Left kidney (tissue), 2 donors: Measurements from ENCODE around the gene DDX25. TPM values are rescaled to one million over a fixed set of nuclear protein-coding genes. Genes with fewer than 3 reads are reported as not detected.

Experiments used
- DNase-seq: peaks from one replicate; pipeline ENCODE4 v3.0.0-alpha.2; 2013
- polyA plus RNA-seq: library from polyadenylated mRNA; unstranded; fragments of 120-200 nt; gene quantifications from one replicate; pipeline ENCODE4 v1.2.1, GENCODE V29; 2013; ENCODE audit not compliant: insufficient read length

The DDX25 gene
- polyA plus RNA-seq, 1 donor = 8.5 TPM

DNA sequence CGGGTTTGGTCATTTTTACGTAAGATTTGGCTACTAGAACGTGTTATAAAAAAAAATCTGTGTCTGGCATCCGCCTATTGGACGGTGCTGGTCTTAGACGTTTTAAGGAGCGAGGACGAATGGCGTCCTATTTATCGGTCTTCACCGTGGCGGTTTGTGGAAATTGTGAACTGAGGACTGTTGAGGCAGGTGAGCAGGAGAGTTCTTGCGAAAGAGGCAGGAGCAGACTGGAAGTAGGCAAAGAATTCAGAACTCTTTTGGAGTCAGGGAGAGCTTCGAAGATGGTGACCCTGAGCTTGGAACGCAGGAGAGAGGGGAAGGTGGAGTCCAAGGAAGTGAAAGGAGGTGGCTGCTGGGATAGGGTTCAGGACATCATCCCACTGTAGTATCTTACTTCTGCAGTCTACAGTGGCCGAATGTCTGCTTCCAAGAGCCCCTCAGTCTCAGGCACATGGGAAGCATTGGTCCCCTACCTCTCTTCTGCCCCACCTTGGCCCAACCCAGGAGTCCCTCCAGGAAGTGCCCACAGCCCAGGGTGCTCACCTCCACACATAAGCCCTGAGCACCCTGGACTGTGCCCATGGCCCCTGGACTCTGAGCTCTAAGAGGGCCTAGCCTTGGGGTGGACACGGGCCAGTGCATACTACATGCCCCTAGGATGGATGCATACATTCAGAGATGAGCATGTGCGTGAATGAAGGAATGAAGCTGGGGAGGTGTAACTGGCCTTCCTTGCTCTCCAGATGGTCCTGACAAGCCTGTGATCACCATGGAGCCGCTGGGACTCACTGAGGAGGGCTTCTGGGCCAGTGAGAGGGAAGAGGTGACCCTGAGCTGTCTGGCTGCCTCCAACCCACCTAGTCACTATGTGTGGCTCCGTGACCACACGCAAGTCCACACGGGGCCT lies 45.2 kb downstream of the DDX25 start:
- DNase-seq = no peak

DNA sequence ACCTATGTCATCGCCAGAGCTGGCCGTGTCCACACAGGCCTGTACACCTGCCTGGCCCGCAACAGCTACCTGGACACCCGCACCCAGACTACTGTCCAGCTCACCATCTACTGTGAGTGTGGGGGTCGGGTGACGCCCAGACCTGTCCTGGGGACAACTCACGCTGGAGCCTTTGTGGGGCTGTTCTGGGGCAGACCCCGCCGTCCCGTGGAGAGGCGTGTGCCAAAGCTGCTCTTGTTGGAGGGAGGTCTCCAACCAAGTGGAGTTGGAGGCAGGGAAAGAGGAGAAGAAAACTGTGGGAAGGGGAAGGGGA lies 45.8 kb downstream of the DDX25 start:
- DNase-seq = no peak

DNA sequence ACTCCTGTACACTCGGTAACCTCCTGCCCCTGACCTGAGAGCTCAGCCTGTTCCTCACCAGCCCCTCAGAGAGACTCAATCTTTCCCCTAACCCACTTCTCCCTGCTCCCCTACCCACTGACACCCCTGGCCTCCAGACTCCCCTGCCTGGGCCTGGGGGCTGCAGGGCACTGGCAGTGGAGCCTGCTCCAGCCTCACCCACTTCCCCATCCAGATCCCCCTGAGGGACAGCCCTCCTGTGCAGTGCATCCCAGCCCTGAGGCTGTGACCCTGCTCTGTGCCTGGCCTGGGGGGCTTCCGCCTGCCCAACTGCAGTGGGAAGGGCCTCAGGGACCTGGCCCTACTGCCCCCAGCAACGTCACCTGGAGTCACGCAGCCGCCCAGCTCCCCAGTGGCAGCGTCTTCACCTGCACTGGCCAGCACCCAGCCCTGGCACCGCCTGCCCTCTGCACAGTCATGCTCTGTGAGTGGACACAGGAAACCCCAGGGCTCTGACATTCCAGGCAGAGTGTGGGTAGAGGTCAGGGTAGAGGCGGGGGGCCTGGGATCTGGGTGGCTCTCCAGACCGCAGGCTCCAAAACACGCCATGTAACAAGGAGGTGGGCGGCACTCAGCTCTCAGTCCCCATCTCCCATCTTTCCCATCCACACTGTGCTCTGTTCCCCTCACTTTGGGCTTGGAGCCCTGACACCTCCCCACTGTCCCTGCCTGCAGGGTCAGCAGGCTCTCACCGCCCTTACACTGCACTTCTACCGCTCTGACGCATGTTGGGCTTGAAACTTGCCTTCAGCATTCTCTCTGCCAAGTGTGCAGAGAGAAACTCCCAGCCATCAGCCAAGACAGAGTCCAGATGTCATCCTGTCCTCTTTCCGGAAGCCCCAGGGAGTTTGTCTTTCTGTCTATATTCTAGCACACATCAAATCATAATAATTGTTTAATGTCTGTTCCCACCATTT lies 46.7 kb downstream of the DDX25 start:
- peak; percentile 18 for DNase-seq

DNA sequence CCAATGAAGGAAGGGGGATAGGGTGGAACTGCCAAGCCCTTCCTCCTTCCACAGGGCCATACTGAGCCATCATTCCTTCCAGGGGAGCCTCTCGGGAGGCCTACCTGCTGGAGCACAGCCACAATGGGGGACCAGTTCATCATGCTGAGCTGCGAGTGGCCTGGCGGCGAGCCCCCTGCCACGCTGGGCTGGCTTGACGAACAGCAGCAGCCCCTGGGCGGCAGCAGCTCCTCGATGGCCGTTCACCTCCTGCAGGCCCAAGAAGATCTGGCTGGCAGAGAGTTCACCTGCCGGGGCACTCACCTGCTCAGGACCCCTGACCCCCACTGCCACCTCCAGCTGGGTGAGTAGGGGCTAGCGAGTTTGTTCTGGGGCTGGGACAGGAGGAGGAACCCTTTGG lies 47.4 kb downstream of the DDX25 start:
- no peak for DNase-seq

DNA sequence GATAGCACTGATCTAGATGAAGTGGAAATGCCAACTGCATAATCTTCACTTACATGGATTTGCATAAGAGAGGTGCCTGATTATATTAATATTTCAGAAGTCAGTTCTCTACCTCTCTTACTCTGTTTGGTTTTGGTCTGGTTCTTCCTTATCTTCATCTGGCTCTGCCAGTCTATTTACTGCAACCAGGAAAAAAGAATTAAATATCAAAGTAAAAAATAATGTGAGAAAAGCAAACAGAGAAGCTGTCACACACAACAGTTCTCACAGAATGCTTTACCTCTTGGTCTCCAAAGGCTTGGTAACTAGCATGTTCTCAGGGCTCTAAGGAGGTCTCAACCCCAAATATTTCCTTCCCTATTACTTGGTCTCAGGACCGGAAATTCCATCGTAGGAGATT lies 48.3 kb downstream of the DDX25 start:
- no peak for DNase-seq

DNA sequence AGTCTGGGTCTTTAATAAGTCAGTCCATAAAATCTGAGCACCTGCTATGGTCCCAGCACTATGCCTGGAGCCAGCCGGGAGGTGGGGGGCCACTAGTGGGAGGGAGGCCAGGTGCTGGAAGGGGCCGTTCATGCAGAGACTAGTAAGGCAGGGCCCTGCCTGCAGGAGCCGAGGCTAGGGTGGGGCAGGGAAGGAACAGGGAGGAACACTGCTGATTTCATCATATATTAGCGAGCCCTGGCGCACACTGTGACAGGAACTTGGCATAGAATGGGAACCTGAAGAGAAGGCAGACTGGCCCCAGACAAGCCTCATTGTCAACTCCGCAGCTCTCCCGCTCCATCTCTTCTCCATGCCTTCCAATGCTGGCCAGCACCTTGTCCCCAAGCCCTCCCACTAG lies 48.7 kb downstream of the DDX25 start:
- no peak for DNase-seq

DNA sequence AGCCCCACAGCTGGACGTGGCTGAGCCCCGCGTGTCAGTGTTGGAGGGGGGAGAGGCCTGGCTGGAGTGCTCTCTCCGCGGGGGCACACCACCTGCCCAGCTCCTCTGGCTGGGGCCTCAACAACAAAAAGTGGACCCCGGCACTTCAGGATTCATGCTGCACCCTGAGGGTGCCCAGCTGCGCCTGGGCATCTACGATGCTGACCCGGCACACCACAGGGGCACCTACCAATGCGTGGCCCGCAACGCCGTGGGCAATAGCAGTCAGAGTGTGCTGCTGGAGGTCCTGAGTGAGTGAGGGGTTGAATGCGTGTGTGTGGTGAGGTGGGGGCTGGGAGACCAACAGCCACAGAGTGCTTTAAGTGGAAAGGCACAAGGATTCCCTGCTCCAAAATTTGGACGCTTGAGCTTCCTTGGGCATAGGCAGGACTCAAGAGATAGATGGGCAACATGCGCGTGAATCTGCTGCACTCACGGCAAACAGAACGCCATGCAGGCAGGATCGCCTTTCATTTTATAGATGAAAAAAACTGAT lies 49.2 kb downstream of the DDX25 start:
- DNase-seq = no peak

DNA sequence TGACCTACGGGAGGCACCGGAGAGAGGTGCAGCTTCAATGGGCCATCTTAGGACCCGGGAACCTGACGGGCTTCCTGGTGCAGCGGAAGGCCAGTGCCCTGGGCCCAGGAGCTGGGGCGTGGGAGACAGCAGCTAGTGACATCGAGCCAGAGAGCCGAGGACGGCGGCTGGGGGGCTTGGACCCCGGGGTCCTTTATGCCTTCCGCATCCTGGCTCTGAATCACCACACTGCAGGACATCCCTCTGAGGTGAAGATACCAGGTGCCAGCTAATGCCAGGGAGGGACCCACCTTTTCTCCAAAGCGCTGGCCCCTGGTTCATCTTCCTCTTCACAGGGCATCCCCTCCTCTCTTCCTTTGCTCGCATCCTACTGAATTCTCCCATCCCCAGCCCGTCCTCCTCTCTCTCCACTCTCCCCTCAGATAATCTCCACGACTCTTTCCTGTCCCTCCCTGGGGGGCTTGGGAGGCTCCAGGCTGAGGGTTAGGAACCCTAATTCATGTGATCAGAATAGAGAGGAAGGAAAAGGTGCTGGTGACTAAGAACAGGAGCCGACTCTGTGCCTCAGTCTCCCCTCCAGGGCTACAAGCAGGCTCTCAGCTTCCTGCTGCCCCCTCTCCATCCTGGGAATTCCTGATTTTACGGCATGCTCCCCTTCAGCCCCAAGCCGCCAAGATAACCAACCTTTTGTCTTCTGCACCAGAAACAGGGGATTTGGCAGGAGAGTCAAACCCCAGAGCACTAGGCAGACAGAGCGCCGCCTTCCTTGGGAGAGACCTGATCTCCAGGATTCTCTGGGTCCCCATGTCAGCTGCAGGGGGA lies 50.0 kb downstream of the DDX25 start:
- no peak for DNase-seq

DNA sequence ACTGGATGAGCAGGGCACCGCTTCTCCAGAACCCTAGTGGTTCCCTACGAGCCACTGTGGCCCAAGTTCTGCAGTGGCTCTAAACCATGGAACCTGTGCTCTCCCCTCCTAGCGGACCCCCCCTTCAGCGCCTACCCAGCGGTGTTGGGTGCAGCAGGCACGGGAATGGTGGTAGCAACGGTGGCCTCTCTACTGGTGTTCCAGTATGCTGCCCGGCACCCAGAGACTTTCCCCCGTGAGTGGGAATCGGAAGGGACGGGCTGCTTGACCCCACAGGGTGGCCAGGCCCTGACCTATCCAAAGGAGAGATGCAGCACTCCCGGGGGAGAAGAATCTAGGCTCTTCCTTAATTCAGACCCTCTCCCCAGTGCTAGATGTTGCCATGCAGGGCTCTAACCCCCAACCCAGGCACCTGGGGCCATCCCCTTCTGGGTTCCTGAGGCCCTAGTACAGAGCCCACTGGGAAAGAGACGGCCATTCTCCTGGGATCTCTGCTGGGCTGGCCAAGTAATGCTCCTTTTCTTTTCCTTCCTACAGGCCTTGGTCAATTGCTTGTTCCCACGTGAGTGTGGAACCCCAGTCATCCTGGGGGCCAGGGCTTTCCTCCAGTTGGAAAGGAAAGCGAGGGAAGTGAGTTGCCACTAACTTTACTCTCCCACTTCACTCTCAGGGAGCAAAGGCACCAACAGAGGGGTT lies 50.8 kb downstream of the DDX25 start:
- DNase-seq = no peak

DNA sequence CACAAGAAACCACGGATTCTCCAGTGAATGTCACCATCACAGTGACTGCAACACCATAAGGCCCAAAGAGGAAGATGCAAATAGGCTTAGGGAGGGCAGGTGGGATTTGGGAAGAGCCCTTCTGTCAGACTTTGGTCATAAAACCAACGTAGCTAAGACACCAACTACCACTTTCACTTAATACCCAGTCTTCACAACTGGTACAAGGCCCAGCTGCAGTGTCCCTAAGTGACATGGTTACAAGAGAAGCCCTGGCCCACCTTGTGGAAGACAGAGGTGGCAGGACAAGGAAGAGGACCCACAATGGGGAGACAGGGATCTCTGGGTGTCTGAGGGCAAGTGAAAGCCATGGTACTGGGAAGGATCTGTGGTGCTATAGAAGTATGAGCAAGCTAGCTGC lies 51.5 kb downstream of the DDX25 start:
- DNase-seq = no peak

DNA sequence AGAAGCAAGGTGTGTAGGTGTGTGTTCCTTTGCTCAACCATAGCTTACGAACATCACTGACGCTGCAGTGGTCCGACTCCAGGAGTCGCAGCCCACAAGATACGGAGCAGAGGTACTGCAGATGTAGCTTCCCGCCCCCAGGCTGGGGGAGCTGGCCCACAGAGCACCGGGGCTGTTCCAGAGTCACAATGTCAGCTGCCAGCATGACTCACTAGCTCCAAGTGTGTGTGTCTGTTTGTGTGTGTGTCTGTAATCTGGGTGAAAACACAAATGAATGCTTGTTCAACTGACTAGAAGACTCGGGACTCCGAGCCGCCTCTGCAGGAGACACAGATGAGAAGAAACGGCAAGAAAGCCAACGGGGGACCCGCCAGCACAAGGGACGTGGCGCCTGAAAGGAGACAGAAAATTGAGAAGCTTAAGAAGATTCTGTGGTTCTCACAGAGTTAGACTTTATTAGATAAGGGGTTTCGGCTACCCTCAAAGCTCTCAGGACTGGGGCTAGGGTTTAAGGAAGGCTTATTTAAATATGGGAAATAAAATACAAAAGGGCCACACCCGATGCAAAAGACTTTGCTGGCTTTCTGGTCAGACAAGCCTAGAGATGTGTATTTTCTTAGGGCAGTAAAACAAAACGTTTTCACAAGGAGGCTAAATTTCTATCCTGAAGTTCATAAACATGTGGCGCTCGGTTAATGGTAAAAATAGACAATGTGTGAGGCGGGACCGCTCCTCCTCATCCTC lies 52.3 kb downstream of the DDX25 start:
- no peak for DNase-seq

DNA sequence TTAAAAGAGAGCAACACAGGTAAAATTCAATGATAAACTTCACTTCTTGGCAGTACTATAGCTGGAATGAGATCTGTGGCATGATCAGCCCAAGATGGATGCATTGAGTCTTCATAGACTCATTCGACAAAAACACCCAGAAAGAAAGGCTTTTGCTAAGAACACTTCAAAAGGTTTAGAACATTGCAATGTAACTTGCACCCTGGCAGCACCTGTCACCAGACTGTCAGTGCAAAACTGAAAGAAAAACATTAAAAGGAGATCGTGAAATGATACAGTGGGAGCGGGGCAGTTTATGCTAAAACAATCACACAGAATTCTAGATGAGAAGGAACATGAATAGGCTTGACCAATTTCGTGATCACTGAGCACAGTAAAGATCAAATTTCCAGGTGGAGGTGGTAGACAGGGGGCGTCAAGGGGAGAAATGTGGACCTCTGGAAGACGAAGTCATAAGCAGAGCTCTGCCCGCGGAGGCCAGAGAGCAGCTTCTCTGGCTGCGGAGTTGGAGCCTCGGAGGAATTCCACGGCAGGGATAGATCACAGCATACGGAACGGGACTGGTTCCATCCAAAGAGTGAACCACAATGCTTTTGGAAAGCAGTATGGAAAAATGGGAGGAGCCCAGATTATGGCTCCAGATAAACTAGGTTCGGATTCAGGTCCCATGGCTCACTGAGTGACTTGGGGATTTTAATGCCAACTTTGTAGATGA lies 53.5 kb downstream of the DDX25 start:
- DNase-seq = no peak

DNA sequence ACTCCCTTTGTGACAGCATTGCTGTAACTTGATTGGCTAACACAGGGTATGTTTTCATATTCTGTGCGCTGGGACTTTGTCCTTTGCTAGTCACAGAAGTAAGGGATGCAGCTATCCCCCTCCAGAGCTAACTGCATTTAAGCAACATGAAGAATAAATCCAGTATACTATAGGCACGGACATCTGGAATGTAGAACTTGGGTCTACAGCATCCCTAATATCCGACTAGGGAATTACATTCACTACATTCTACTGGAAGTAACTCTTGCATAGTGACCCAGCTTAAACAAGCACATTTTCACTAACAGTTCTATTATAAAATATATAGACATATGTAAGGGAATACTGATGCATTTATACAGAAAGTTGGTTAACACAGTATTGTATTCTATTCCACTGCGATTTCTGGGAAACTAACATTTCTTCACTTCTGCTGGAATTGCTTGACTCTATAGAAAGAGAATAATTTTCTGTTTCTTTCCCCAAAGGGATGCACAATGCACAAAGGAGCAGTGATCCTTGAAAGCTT lies 54.6 kb downstream of the DDX25 start:
- no peak for DNase-seq

DNA sequence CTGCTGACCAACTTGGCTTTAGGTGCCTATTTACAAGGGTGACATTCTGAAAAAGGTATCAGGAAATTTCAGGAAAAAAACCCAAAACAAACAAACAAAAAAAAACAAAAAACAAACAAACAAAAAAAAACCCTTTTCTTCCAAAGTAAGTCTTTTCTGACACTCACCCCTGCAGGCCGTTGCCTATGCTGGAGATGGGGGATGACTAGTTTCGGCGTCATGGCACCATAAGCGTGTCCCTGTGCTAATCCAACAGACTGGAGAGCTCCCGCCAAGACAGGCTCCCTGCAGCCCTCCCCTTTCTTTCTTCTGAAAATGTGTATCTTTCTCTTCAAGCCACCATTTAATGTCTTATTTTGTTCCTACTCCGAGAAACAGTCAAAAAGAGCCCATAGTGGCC lies 55.2 kb downstream of the DDX25 start:
- DNase-seq = no peak

DNA sequence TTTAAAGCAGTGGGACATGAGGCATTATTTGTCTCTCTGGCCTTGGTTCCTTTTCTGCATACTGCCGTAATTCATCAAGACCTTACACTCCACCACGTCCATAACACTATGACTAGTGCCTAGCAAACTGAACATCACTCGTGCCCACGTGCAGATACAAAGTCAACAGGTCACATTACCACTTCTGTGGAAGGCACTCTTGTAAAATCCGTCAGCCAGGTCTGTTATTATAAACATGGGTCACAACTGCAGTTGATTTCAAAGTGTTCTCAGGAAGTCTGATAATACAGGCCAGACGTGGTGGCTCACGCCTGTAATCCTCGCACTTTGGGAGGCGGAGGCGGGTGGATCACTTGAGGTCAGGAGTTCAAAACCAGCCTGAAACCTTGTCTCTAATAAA lies 55.6 kb downstream of the DDX25 start:
- DNase-seq = no peak

DNA sequence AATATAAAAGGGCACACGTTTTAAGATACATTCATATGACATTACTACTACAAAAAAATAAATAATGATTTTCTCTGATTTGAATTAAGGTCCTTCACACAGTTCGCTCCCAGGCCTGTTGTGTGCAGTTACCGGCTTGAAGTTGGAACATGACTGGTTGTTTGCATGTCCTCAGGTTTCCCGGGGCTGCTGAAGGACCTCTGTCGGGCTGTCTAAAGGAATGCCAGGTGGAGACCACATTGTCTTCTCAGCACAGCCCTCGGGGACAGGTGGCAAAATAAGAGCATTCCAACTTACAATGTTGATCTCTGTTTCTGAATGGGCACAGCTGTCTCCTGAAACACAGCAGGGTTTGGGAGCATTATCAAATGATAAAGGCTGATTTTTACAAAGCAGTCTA lies 56.5 kb downstream of the DDX25 start:
- no peak for DNase-seq

DNA sequence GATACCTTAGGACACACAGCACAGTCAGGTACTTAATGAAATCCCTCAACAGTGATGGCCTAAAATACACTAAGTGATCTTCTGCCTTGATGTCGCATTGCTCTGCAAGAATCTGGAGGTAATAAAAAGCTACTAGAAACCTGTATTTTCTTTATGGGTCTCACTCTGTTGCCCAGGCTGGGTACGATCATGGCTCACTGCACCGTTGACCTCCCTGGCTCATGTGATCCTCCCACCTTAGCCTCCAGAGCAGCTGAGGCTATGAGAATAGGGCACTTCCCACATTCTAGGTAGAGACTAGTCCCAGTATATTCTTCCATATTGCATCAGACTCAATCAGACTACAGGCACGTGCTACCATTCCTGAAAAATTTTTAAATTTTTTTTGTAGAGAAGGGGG lies 63.2 kb downstream of the DDX25 start:
- no peak for DNase-seq

DNA sequence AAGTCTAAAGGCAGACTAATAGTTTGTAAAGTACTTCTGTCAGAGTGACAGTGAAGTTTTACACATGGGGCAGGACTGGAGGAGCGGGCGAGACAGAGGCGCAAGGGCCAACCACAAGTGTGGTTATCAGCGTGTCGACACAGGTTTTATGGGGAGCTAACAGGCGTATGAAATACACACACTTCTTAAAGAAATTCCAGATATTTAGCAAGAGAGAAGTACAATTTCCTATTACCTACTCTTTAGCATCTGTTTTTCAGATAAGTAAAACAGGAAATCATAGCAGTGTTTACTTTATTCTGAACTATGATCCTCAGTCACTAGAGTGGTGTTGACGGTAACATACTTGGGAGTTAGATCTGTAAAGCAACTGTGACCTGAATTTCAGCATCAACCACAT lies 64.0 kb downstream of the DDX25 start:
- no peak for DNase-seq

DNA sequence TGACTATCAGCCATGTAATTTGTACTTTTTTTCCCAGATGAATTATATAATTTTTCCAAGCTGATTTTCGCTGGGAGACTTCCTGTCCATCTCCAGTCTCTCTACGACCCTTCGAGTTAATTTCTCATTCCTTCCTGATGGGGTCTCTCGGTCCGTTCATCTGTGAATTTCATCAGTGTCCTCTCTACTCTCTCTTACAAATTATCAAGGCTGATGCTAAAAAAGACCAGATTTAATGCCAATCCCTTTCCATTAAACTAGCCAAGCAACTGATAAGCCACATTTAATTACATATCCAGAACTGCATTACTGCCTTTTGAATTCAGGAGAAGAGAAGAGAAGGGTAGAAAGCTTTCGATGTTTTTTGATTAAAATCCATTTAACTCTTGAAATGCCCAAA lies 67.3 kb downstream of the DDX25 start:
- DNase-seq = no peak

DNA sequence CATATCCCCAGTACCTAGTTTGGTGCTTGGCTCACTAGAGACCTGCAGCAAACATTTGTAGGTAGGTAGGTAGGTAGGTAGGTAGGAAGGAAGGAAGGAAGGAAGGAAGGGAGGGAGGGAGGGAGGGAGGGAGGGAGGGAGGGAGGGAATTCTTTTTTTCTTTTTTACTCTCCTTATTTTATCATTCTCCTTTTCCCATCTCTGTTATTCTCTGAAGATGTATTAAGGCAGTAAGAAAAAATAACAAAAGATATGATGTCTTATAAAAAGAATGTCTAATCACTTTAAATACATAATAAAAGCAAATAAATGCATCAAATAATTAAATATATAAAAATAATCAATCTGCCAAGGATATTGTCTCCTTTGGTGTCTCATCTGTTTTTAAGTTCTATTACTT lies 70.0 kb downstream of the DDX25 start:
- no peak for DNase-seq
